Neural progenitor cell (in vitro differentiated cells): ENCODE data around the gene GET3. TPM values are rescaled to one million over a fixed set of nuclear protein-coding genes. Genes with fewer than 3 reads are reported as not detected.
"Not testable (repeated sequence)": the region's sequence is repeated elsewhere in the genome, so short reads cannot be mapped to it uniquely, and the experiment has no call there.

ENCODE experiments used
- DNase-seq: peaks from one replicate; pipeline ENCODE4 v3.0.0-alpha.2; 2016; ENCODE audit warnings: low spot score
- H2AFZ ChIP-seq: fragments of 200-600 bp; sonication (generic); replicated peaks from 2 replicates; pipeline ENCODE4 v1.6.1; 2016; ENCODE audit warnings: antibody characterized with exemption
- H3F3A ChIP-seq: fragments of 200-600 bp; sonication (generic); 2 replicates; pipeline ENCODE4 v1.6.1; 2016; ENCODE audit warnings: antibody characterized with exemption, low read depth
- H3K27ac ChIP-seq: fragments of 200-600 bp; sonication (generic); 2 replicates; pipeline ENCODE4 v1.5.1; 2016; ENCODE audit warnings: mild to moderate bottlenecking
- H3K27me3 ChIP-seq: fragments of 200-600 bp; sonication (generic); 2 replicates; pipeline ENCODE4 v1.6.1; 2016; ENCODE audit warnings: mild to moderate bottlenecking, moderate library complexity
- H3K36me3 ChIP-seq: fragments of 200-600 bp; sonication (generic); 2 replicates; pipeline ENCODE4 v1.5.1; 2016
- H3K4me1 ChIP-seq: fragments of 200-600 bp; sonication (generic); 2 replicates; pipeline ENCODE4 v1.6.1; 2016; ENCODE audit warnings: mixed run types
- H3K4me2 ChIP-seq: fragments of 200-600 bp; sonication (generic); 2 replicates; pipeline ENCODE4 v1.6.1; 2016
- H3K4me3 ChIP-seq: fragments of 200-600 bp; sonication (generic); 2 replicates; pipeline ENCODE4 v1.5.1; 2016
- H3K79me2 ChIP-seq: fragments of 200-600 bp; sonication (generic); 2 replicates; pipeline ENCODE4 v1.6.1; 2016; ENCODE audit warnings: low read depth
- H3K9ac ChIP-seq: fragments of 200-600 bp; sonication (generic); 2 replicates; pipeline ENCODE4 v1.6.1; 2016
- H3K9me3 ChIP-seq: fragments of 200-600 bp; sonication (generic); 2 replicates; pipeline ENCODE4 v1.5.1; 2016; ENCODE audit warnings: low read depth
- H4K20me1 ChIP-seq: fragments of 200-600 bp; sonication (generic); 2 replicates; pipeline ENCODE4 v1.6.1; 2016; ENCODE audit warnings: low read depth
- H3K27ac Mint-ChIP-seq: 3 replicates; pipeline ENCODE4 v1.8.0; 2021; ENCODE audit warnings: mixed read lengths
- H3K27me3 Mint-ChIP-seq: 2 replicates; pipeline ENCODE4 v1.8.0; 2022; ENCODE audit warnings: low read depth, mild to moderate bottlenecking, inconsistent platforms, moderate library complexity, mixed read lengths; ENCODE audit not compliant: insufficient read depth
- H3K36me3 Mint-ChIP-seq: 3 replicates; pipeline ENCODE4 v1.8.0; 2021; ENCODE audit warnings: mixed read lengths
- H3K4me1 Mint-ChIP-seq: 3 replicates; pipeline ENCODE4 v1.8.0; 2021; ENCODE audit warnings: mixed read lengths
- H3K4me3 Mint-ChIP-seq: 3 replicates; pipeline ENCODE4 v1.8.0; 2021; ENCODE audit warnings: mild to moderate bottlenecking, moderate library complexity, mixed read lengths
- H3K9me3 Mint-ChIP-seq: 3 replicates; pipeline ENCODE4 v1.8.0; 2020; ENCODE audit warnings: mixed read lengths
- CTCF ChIP-seq: fragments of 200-600 bp; sonication (generic); IDR thresholded peaks from 2 replicates; pipeline ENCODE4 v1.5.1; 2017; ENCODE audit warnings: antibody characterized with exemption, mild to moderate bottlenecking
- EZH2 ChIP-seq: fragments of 200-600 bp; sonication (generic); IDR thresholded peaks from 2 replicates; pipeline ENCODE4 v1.6.1; 2017; ENCODE audit warnings: antibody characterized with exemption, mild to moderate bottlenecking, moderate library complexity
- EZH2phosphoT487 ChIP-seq: fragments of 200-600 bp; sonication (generic); IDR thresholded peaks from 2 replicates; pipeline ENCODE4 v1.6.1; 2017; ENCODE audit warnings: antibody characterized with exemption
- total RNA-seq: library from RNA; depleted of rRNA; stranded (reverse); fragments of >200 nt; gene quantifications from 2 replicates; pipeline ENCODE4 v1.2.3, GENCODE V29; 2015; ENCODE audit warnings: low replicate concordance

The GET3 gene
- total RNA-seq, 1 donor from 2014 or later = 62.9 TPM

DNA sequence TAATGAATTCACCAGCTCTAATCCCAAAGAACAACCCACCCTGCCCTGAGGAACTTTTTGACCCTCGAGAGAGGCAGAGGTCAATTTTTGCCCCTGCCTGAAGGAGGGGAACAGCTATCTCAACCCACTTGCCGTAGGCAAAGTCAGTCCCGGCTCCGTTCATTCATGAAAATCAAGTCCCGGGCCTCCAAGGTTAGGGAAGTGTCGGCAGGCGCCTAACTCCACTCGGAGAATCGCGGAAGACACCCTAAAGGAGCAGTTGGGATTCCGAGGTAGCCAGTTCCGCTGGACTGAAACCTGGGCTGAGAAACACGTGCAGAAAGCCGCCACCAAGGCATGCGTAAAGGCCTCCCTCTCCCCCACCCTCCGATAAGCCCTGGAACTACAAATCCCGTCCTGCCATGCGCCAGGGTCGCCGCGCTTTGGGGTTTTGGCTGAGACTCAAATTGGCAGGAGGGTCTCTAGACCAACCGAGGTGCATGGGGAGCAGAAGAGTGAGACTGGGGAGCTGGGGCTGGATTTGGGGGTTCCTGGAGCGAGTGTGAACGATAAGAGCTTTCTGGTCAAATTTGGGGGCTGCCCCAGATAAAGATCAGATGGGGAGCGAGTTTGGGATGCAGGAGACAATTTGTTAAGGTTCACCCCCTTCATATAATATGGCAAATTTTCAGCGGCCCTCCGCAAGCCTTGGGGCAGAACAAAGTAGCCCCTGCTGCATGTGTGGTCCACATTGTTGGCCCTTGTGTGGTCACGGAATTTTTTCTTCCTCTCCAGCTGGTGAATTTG lies 13.5 kb upstream of the GET3 start, which contains the start of gene TNPO2:
TNPO2 (minus strand) TSS at position 292 of the 786 bp plus-strand sequence. CDS start 2,955 bp downstream, outside the sequence.
- Mint-ChIP-seq H3K9me3 (no peaks in the 10 kb centered on the region), H3K27me3 (peaks cover 11% of the 10 kb centered on the region), H3K27ac (peak within 1 kb of the TSS; percentile 99), H3K4me1 (peaks cover 22% of the 10 kb centered on the region), H3K36me3 (peaks cover 10% of the 10 kb centered on the region), H3K4me3 (peak within 1 kb of the TSS; percentile 99)
- Histone ChIP-seq H3K9me3 (no peaks in the 10 kb centered on the region), H2AFZ (peak within 1 kb of the TSS; percentile 75), H3K36me3 (no peaks in the 10 kb centered on the region), H3K27ac (peak within 1 kb of the TSS; percentile 70), H3K27me3 (no peaks in the 10 kb centered on the region), H3K4me1 (peaks cover 6% of the 10 kb centered on the region), H3K4me3 (peak within 1 kb of the TSS; percentile 66), H3K79me2 (peaks cover 53% of the 10 kb centered on the region), H3K4me2 (peak within 1 kb of the TSS; percentile 94), H3K9ac (peak within 1 kb of the TSS; percentile 71), H4K20me1 (peaks cover 22% of the 10 kb centered on the region), H3F3A (peaks cover 43% of the 10 kb centered on the region)
- no peak for TF ChIP-seq CTCF
- TF ChIP-seq EZH2phosphoT487 = no peak
- no peak for TF ChIP-seq EZH2
- DNase-seq = peak; percentile 92

DNA sequence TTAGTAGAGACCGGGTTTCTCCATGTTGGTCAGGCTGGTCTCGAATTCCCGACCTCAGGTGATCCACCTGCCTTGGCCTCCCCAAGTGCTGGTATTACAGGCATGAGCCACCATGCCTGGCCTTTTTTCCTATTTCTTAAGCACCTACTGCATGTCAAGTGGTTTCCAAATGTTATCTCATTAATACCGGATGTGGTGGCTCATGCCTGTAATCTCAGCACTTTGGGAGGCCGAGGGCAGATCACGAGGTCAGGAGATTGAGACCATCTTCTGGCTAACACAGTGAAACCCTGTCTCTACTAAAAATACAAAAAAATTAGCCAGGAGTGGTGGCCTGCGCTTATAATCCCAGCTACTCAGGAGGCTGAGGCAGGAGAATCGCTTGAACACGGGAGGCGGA lies 11.7 kb upstream of the GET3 start:
- H3K27me3 ChIP-seq, H3K9me3 ChIP-seq, H3K4me3 ChIP-seq, H3K36me3 ChIP-seq, H2AFZ ChIP-seq, H3K4me1 ChIP-seq, H3K9me3 Mint-ChIP-seq, H3K9ac ChIP-seq, H4K20me1 ChIP-seq, H3K27ac ChIP-seq, DNase-seq, H3K4me2 ChIP-seq, H3K27ac Mint-ChIP-seq: not testable (repeated sequence)
- H3K36me3 Mint-ChIP-seq = peaks cover 18% of the 10 kb centered on the region
- peak overlapping the region; percentile 18 for H3K4me3 Mint-ChIP-seq
- H3K4me1 Mint-ChIP-seq = peaks cover 19% of the 10 kb centered on the region
- H3K79me2 ChIP-seq = peaks cover 42% of the 10 kb centered on the region
- H3K27me3 Mint-ChIP-seq = peaks cover 11% of the 10 kb centered on the region
- H3F3A ChIP-seq = peaks cover 50% of the 10 kb centered on the region

DNA sequence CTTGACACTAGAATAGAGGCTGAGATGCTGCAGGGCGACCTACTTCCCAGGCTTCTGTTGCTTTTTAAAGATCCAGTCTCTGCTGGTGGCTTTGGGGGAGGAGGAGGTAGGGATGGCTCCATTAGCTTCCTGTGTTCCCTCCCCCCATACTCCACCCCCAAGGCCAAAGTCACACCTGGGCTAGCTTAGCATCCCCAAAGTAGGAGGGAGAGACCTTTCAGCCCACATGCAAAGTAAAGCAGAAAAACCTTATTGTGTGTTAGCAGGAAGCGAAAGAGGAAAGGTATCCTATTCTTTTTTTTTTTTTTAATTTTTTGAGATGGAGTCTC lies 10.3 kb upstream of the GET3 start:
- Mint-ChIP-seq H3K9me3 (no peaks in the 10 kb centered on the region), H3K4me3 (no peak overlapping the region), H3K27ac (no peak overlapping the region), H3K4me1 (peaks cover 11% of the 10 kb centered on the region), H3K27me3 (peaks cover 7% of the 10 kb centered on the region), H3K36me3 (peaks cover 16% of the 10 kb centered on the region)
- no peaks in the 10 kb centered on the region for H3K4me1 ChIP-seq
- TF ChIP-seq CTCF = no peak
- no peak for TF ChIP-seq EZH2
- TF ChIP-seq EZH2phosphoT487 = no peak
- H3F3A ChIP-seq = peaks cover 45% of the 10 kb centered on the region
- H3K9ac ChIP-seq = no peak overlapping the region
- H3K79me2 ChIP-seq = peaks cover 42% of the 10 kb centered on the region
- no peak for DNase-seq
- no peaks in the 10 kb centered on the region for H3K9me3 ChIP-seq
- H3K4me3 ChIP-seq = no peak overlapping the region
- H3K4me2 ChIP-seq = no peak overlapping the region
- no peak overlapping the region for H2AFZ ChIP-seq
- H3K27ac ChIP-seq = no peak overlapping the region
- no peaks in the 10 kb centered on the region for H3K27me3 ChIP-seq
- H4K20me1 ChIP-seq = peaks cover 13% of the 10 kb centered on the region
- no peaks in the 10 kb centered on the region for H3K36me3 ChIP-seq

DNA sequence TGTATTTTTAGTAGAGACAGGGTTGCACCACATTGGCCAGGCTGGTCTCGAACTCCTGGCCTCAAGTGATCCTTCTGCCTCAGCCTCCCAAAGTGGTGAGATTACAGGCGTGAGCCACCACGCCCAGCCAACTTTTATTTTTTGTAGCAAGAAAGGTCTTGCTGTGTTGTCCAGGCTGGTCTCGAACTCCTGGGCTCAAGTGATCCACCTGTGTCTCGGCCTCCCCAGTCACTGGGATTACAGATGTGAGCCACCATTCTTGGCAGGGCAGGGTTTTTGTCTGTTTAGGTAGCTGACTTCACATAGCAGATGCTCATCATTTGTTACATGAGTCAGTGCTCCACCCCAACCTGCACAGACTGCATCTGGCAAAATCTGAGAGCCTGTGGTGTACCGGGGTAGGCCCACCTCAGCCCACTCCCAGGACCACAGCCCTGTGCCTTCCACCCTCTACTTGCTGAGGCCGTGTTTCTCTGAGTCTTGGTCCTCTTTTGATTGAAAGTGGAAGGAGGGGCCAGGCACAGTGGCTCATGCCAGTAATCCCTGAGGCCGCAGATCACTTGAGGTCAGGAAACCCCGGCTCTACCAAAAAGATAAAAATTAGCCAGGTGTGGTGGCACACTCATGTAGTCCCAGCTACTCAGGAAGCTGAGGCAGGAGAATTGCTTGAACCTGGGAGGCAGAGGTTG lies 9.4 kb upstream of the GET3 start:
- Histone ChIP-seq H3K4me3 (no peak overlapping the region), H3K9me3 (no peaks in the 10 kb centered on the region), H3K36me3 (no peaks in the 10 kb centered on the region), H3K79me2 (peaks cover 45% of the 10 kb centered on the region), H2AFZ (no peak overlapping the region), H3K4me2 (no peak overlapping the region), H3F3A (peaks cover 42% of the 10 kb centered on the region), H3K9ac (no peak overlapping the region), H3K4me1 (peaks cover 8% of the 10 kb centered on the region), H4K20me1 (peaks cover 22% of the 10 kb centered on the region), H3K27me3 (no peaks in the 10 kb centered on the region), H3K27ac (no peak overlapping the region)
- peaks cover 5% of the 10 kb centered on the region for H3K27me3 Mint-ChIP-seq
- peaks cover 18% of the 10 kb centered on the region for H3K36me3 Mint-ChIP-seq
- H3K4me1 Mint-ChIP-seq = peaks cover 18% of the 10 kb centered on the region
- TF ChIP-seq CTCF (no peak), EZH2phosphoT487 (no peak), EZH2 (no peak)
- no peaks in the 10 kb centered on the region for H3K9me3 Mint-ChIP-seq
- DNase-seq = no peak
- H3K4me3 Mint-ChIP-seq = no peak overlapping the region
- no peak overlapping the region for H3K27ac Mint-ChIP-seq
